Spinal cord (tissue), 10 donors: Measurements from ENCODE around the gene CIAO2B. TPM values are rescaled to one million over a fixed set of nuclear protein-coding genes. Genes with fewer than 3 reads are reported as not detected.
"Not testable (repeated sequence)": the region's sequence is repeated elsewhere in the genome, so short reads cannot be mapped to it uniquely, and the experiment has no call there.

ENCODE experiments used
- DNase-seq, 6 donors: peaks; one replicate each; pipeline versions ENCODE4 v3.0.0 to v3.0.0-alpha.2; 2013 to 2015; ENCODE audit warnings: low spot score in 6 of 6, low read depth in 4 of 6
- H3K27ac ChIP-seq: one replicate; pipeline ENCODE4 v1.5.1; 2013; ENCODE audit warnings: low read depth, low read length, control low read depth
- H3K27me3 ChIP-seq: one replicate; pipeline ENCODE4 v1.6.1; 2013; ENCODE audit warnings: low read length; ENCODE audit not compliant: control insufficient read depth, insufficient read depth
- H3K36me3 ChIP-seq: one replicate; pipeline ENCODE4 v1.6.1; 2013; ENCODE audit warnings: low read length; ENCODE audit not compliant: control insufficient read depth, insufficient read depth
- H3K4me1 ChIP-seq: one replicate; pipeline ENCODE4 v1.6.1; 2013; ENCODE audit warnings: low read length; ENCODE audit not compliant: control insufficient read depth, insufficient read depth
- H3K4me3 ChIP-seq: one replicate; pipeline ENCODE4 v1.5.1; 2013; ENCODE audit warnings: low read depth, low read length, control low read depth
- H3K9me3 ChIP-seq: one replicate; pipeline ENCODE4 v1.6.1; 2013; ENCODE audit warnings: low read length; ENCODE audit not compliant: control insufficient read depth, insufficient read depth
- WGBS: methylation state at CpG from one replicate; pipeline ENCODE4 v1.1.5; 2013; ENCODE audit warnings: missing lambda C conversion rate; ENCODE audit not compliant: insufficient coverage; 5-methylcytosine and 5-hydroxymethylcytosine counted together
- long read RNA-seq, 4 donors: transcript quantifications; one replicate each; lab custom pipeline, GENCODE V29; 2026
- polyA plus RNA-seq, 2 donors: library from polyadenylated mRNA; unstranded; fragments of 120-200 nt; gene quantifications; one replicate each; pipeline ENCODE4 v1.2.1, GENCODE V29; 2013; ENCODE audit not compliant: insufficient read length in 2 of 2
- total RNA-seq, 2 donors: library from RNA; depleted of rRNA in 1 of 2; stranded (reverse); fragments of 120-200 nt in 1 of 2; fragments of >200 nt in 1 of 2; gene quantifications; one replicate each; pipeline versions ENCODE4 v1.2.3 to v1.2.4, GENCODE V29; 2013 to 2014
- donor health status: healthy.

Gene CIAO2B
- total RNA-seq (100 to 1,000 TPM in 1 of 2 donors, 10 to 100 TPM in 1; 52.7 to 121 TPM), polyA plus RNA-seq (100 to 1,000 TPM; 134 to 138 TPM)
- long read RNA-seq, donor 1, transcript CIAO2B-203 (4 exons, 718 nt), result minor isoform, 11 of 165 reads
- long read RNA-seq, donor 1, transcript CIAO2B-201 (5 exons, 676 nt), result major isoform, 114 of 165 reads
- long read RNA-seq, donor 1, partial matches to known transcripts, result 39 of 165 reads
- long read RNA-seq, donor 1, other reads (novel, unspliced or antisense), result 0 of 165 reads
- long read RNA-seq, donor 2, transcript CIAO2B-201 (5 exons, 676 nt), result major isoform, 47 of 50 reads
- long read RNA-seq, donor 2, partial matches to known transcripts, result 0 of 50 reads
- long read RNA-seq, donor 2, other reads (novel, unspliced or antisense), result 0 of 50 reads
- long read RNA-seq, donor 3, transcript CIAO2B-203 (4 exons, 718 nt), result minor isoform, 8 of 67 reads
- long read RNA-seq, donor 3, transcript CIAO2B-201 (5 exons, 676 nt), result major isoform, 59 of 67 reads
- long read RNA-seq, donor 3, partial matches to known transcripts, result 0 of 67 reads
- long read RNA-seq, donor 3, other reads (novel, unspliced or antisense), result 0 of 67 reads
- long read RNA-seq, donor 4, transcript CIAO2B-203 (4 exons, 718 nt), result minor isoform, 11 of 121 reads
- long read RNA-seq, donor 4, transcript CIAO2B-201 (5 exons, 676 nt), result major isoform, 109 of 121 reads
- long read RNA-seq, donor 4, partial matches to known transcripts, result 0 of 121 reads
- long read RNA-seq, donor 4, other reads (novel, unspliced or antisense), result 0 of 121 reads

- H3K36me3 ChIP-seq, result peaks cover 54% of the 10 kb centered on the region
- peak; percentile 74 to 96 (median 88) for DNase-seq
- 0% methylated on average over 74 of the region's 76 CpGs for WGBS
- no peaks in the 10 kb centered on the region for H3K27me3 ChIP-seq
- peak within 1 kb of the TSS; percentile 99 for H3K4me3 ChIP-seq
- no peaks in the 10 kb centered on the region for H3K9me3 ChIP-seq
- H3K4me1 ChIP-seq, result peaks cover 38% of the 10 kb centered on the region
- peak within 1 kb of the TSS; percentile 86 for H3K27ac ChIP-seq
Observed at GRCh38 chr16:66934138-66934838, at the start of gene CIAO2B. CIAO2B (minus strand) TSS chr16:66934402; CDS start chr16:66934364, 38 bp downstream.

- H3K27me3 ChIP-seq, result no peaks in the 10 kb centered on the region
- H3K27ac ChIP-seq, result no peak overlapping the region
- H3K4me3 ChIP-seq, result no peak overlapping the region
- no CpG with 5 or more reads among the region's 9 CpGs for WGBS
- H3K4me1 ChIP-seq, result peaks cover 3% of the 10 kb centered on the region
- DNase-seq, result no peak
- H3K9me3 ChIP-seq, result no peaks in the 10 kb centered on the region
- H3K36me3 ChIP-seq, result no peaks in the 10 kb centered on the region
Observed at GRCh38 chr16:66983033-66983432, 48.8 kb upstream of the CIAO2B start.

DNA sequence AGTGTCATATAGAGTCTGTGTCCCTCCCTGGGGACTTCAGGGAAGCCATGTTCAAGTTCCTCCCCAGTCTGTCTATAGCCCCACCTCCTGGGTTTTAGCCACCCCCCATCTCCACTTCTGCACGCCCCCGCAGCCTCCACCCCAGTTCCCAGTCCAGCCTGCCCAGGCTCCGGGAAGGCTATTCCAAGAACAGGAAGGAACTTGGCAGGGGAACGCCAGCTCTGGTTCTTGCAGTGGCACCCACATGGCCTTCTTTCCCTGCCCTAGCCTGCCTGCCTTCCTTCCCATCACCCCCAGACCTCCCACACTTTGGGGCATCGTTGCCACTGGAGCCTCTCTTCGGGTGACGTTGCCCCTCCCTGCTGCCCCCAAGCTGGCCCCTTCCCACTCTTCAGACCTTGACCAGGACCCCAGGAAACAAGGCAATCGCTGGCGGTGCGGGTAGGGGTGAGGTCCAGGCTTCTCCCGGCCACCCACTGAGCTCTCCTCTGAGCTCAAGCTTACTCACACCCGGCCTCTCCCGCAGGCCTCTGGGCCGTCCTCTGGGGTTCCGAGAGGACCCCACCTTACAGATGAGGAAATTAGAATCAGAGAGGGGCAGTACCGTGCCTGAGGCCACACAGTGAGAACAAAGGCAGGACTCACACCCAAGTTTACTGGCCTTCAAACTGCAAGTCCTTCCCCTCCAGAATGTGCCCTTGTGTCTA lies 45.0 kb upstream of the CIAO2B start:
- no peak overlapping the region for H3K27ac ChIP-seq

GRCh38 chr16:66977341-66978113 lies 43.3 kb upstream of the CIAO2B start:
- H3K4me3 ChIP-seq, result no peak overlapping the region
- peaks cover 3% of the 10 kb centered on the region for H3K4me1 ChIP-seq
- H3K27ac ChIP-seq, result no peak overlapping the region
- 46% methylated on average over 9 of the region's 15 CpGs for WGBS
- H3K36me3 ChIP-seq, result no peaks in the 10 kb centered on the region
- H3K27me3 ChIP-seq, result no peaks in the 10 kb centered on the region
- no peaks in the 10 kb centered on the region for H3K9me3 ChIP-seq
- DNase-seq, result peak in 4 of 6 donors; percentile 48 to 83 (median 68)

More for the DNA sequence above, 45.0 kb upstream of the CIAO2B start:
- H3K27me3 ChIP-seq, result no peaks in the 10 kb centered on the region
- 66% methylated on average over 16 of the region's 16 CpGs for WGBS
- no peak for DNase-seq
- no peaks in the 10 kb centered on the region for H3K9me3 ChIP-seq
- H3K4me3 ChIP-seq, result no peak overlapping the region
- H3K4me1 ChIP-seq, result peaks cover 3% of the 10 kb centered on the region
- no peaks in the 10 kb centered on the region for H3K36me3 ChIP-seq

DNA sequence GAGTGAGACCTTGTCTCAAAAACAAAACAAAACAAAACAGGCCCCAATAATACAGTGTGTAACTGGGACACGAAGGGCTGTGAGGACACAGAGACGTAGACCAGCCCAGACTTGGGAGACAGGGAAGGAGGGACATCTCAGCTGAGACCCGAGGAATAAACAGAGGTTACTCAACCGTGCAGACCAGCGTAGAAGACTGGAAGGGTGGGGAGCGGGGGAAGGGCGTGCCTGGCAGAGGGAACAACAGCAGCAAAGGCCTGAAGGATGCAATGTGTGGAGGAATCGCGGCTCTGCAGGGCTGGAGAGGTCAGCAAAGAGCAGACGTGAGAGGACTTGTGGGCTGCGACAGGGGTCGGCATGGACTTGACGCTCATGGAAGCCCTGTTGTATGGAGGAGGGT lies 42.5 kb upstream of the CIAO2B start:
- Histone ChIP-seq H3K27me3 (no peaks in the 10 kb centered on the region), H3K4me3 (no peak overlapping the region), H3K36me3 (no peaks in the 10 kb centered on the region), H3K4me1 (peaks cover 3% of the 10 kb centered on the region), H3K27ac (no peak overlapping the region), H3K9me3 (no peaks in the 10 kb centered on the region)
- DNase-seq, result no peak
- 42% methylated on average over 13 of the region's 13 CpGs for WGBS

DNA sequence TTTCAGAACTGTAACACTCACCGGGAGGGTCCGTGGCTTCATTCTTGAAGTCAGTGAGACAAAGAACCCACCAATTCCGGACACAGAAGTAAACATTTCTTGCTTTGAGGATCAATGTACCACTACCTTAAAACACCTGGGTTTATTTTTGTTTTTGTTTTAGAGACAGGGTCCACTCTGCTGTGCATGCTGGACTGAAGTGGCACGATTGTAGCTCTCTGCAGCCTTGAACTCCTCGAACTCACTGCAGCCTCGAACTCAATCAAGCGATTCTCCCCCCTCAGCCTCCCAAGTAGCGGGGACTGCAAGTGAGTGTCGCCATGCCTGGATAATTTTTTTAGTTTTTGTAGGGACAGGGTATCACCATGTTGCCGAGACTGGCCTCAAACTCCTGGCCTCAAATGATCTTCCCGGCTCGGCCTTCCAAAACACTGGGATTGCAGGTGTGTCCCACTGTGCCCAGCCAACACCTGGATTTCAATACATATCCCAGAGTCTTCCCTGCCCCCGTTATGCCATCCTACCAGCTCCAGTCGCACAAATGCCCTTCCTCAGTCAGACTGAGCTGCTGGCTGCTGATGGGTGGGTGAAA lies 41.2 kb upstream of the CIAO2B start:
- Histone ChIP-seq H3K27ac (no peak overlapping the region), H3K9me3 (no peaks in the 10 kb centered on the region), H3K36me3 (no peaks in the 10 kb centered on the region), H3K4me1 (peaks cover 3% of the 10 kb centered on the region), H3K27me3 (no peaks in the 10 kb centered on the region), H3K4me3 (no peak overlapping the region)
- no peak for DNase-seq
- WGBS, result 100% methylated on average over 4 of the region's 14 CpGs

DNA sequence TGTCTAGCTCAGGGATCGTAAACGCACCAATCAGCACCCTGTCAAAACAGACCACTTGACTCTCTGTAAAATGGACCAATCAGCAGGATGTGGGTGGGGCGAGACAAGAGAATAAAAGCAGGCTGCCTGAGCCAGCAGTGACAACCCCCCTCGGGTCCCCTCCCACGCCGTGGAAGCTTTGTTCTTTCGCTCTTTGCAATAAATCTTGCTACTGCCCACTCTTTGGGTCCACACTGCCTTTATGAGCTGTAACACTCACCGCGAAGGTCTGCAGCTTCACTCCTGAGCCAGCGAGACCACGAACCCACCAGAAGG lies 40.7 kb upstream of the CIAO2B start:
- H3K27me3 ChIP-seq, H3K4me1 ChIP-seq, DNase-seq, H3K36me3 ChIP-seq, H3K4me3 ChIP-seq, H3K27ac ChIP-seq, H3K9me3 ChIP-seq: not testable (repeated sequence)
- WGBS, result 56% methylated on average over 11 of the region's 11 CpGs

- H3K4me3 ChIP-seq, DNase-seq, H3K9me3 ChIP-seq, H3K4me1 ChIP-seq, H3K27ac ChIP-seq, H3K36me3 ChIP-seq, H3K27me3 ChIP-seq: not testable (repeated sequence)
- WGBS, result 93% methylated on average over 25 of the region's 32 CpGs
Observed at GRCh38 chr16:66974156-66974931, 40.1 kb upstream of the CIAO2B start.
